Dermis lymphatic vessel endothelial cell (primary cell): Measurements from ENCODE around the gene KHDC1. TPM values are rescaled to one million over a fixed set of nuclear protein-coding genes. Genes with fewer than 3 reads are reported as not detected.

Experiments used
- total RNA-seq: library from RNA; depleted of rRNA; stranded (reverse); fragments of >200 nt; gene quantifications from 2 replicates; pipeline ENCODE4 v1.2.1, GENCODE V29; 2014

Gene KHDC1, protein sequence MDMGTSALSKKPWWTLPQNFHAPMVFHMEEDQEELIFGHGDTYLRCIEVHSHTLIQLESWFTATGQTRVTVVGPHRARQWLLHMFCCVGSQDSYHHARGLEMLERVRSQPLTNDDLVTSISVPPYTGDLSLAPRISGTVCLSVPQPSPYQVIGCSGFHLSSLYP
- under 0.01 and 0.09 TPM in 2 replicates for total RNA-seq

GRCh38 chr6:73262671-73263569 lies at the start of gene KHDC1:
KHDC1 (minus strand) TSS chr6:73263196; CDS start chr6:73242517, 20,679 bp downstream.

GRCh38 chr6:73225396-73225795 lies 37.6 kb downstream of the KHDC1 start, which contains the start of gene KHDC1L:
KHDC1L (minus strand) TSS chr6:73225496; CDS start chr6:73225408, 88 bp downstream.

Other genes with a start within 250 kb of the KHDC1 start
- not detected in 2 replicates for gene KHDC1L, start 37.7 kb downstream of the KHDC1 start, total RNA-seq
- not detected in 2 replicates for gene DPPA5, start 91.1 kb upstream of the KHDC1 start, total RNA-seq
- not detected in 2 replicates for gene KHDC3L, start 99.5 kb upstream of the KHDC1 start, total RNA-seq
- 0.22 TPM in 1 of 2 replicates, not detected in the other for gene OOEP, start 106.7 kb upstream of the KHDC1 start, total RNA-seq
- 0.33 TPM in 1 of 2 replicates, not detected in the other for gene DDX43, start 131.6 kb upstream of the KHDC1 start, total RNA-seq
- gene CGAS, start 189.1 kb upstream of the KHDC1 start, total RNA-seq, result 0.69 and 0.98 TPM in 2 replicates
- gene MTO1, start 198.5 kb upstream of the KHDC1 start, total RNA-seq, result 22.1 and 27.2 TPM in 2 replicates